ENCODE measurements around the gene ZNF280B. TPM values are rescaled to one million over a fixed set of nuclear protein-coding genes. Genes with fewer than 3 reads are reported as not detected.
"Not testable (repeated sequence)": the region's sequence is repeated elsewhere in the genome, so short reads cannot be mapped to it uniquely, and the experiment has no call there.

The ZNF280B gene
- total RNA-seq, 1 donor from 2014 or later: 4.0 TPM

DNA sequence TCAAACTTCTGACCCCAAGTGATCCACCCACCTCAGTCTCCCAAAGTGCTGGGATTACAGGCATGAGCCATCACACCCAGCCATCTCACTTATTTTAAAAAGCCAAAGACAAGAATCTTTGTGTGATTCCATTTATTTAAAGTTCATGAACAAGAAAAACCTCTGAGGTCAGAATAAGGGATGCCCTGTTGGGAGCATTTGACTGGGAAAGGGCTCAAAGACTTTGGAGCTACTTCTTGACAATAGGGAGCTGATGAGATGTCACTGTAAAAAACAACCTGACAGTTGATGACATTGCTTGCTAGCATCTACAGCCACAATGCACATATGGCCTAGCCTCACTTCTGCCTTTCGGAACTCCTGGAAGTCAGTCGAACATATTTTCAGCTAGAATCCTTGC lies 5.1 kb upstream of the ZNF280B start:
- peaks cover 56% of the 10 kb centered on the region for H3K27me3 Mint-ChIP-seq (ENCODE audit: low read depth, unreplicated experiment)
- FAIRE-seq (no peak), DNase-seq (ENCODE audit: low read depth) (no peak)
- no peak overlapping the region for H3K4me3 Mint-ChIP-seq (ENCODE audit: unreplicated experiment)
- TF ChIP-seq EZH2 (IDR thresholded peaks at IDR 0.05; ENCODE audit: insufficient read depth, low read length): no peak
- no peak for TF ChIP-seq CTCF (IDR thresholded peaks at IDR 0.05; ENCODE audit: insufficient read depth, low read depth, low read length)
- Histone ChIP-seq H3K36me3 (ENCODE audit: insufficient read depth, low read length) (no peaks in the 10 kb centered on the region), H3K4me2 (ENCODE audit: low read length) (no peak overlapping the region), H2AFZ (ENCODE audit: low read depth, low read length) (no peak overlapping the region), H3K9me3 (ENCODE audit: insufficient read depth, low read depth, low read length) (peaks cover 3% of the 10 kb centered on the region), H3K4me1 (ENCODE audit: insufficient read depth, low read length) (peaks cover 3% of the 10 kb centered on the region), H3K79me2 (ENCODE audit: insufficient read depth, low read length) (no peaks in the 10 kb centered on the region), H4K20me1 (ENCODE audit: insufficient read depth, low read length) (no peaks in the 10 kb centered on the region), H3K27ac (ENCODE audit: low read depth, low read length) (no peak overlapping the region), H3K4me3 (ENCODE audit: insufficient read depth, low read depth, low read length) (no peak overlapping the region), H3K27me3 (ENCODE audit: insufficient read depth, low read length) (no peaks in the 10 kb centered on the region), H3K9ac (ENCODE audit: low read length) (no peak overlapping the region)
- H3K9me3 Mint-ChIP-seq (ENCODE audit: unreplicated experiment): peaks cover 7% of the 10 kb centered on the region
- no peaks in the 10 kb centered on the region for H3K36me3 Mint-ChIP-seq (ENCODE audit: low read depth, unreplicated experiment)
- H3K27ac Mint-ChIP-seq (ENCODE audit: unreplicated experiment): no peak overlapping the region
- no peaks in the 10 kb centered on the region for H3K4me1 Mint-ChIP-seq (ENCODE audit: low read depth, unreplicated experiment)

DNA sequence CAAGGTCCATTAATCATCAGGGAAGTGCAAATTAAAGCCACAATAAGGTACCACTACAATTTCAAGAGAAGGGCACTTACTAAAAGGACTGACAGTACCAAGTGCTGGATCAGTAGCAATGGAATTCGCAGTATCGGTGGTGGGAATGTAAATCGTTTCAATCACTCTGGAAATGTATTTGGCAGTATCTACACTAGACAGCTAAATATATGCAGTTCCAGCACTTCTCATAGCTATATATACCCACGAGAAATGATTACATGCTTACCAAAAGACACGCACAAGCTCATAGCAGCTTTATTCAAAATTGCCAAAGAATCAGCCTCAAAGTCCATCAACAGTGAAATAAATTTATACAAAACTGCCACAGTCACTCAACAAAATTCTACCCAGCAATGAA lies 4.4 kb upstream of the ZNF280B start:
- H3K27me3 Mint-ChIP-seq (ENCODE audit: low read depth, unreplicated experiment): peaks cover 56% of the 10 kb centered on the region

DNA sequence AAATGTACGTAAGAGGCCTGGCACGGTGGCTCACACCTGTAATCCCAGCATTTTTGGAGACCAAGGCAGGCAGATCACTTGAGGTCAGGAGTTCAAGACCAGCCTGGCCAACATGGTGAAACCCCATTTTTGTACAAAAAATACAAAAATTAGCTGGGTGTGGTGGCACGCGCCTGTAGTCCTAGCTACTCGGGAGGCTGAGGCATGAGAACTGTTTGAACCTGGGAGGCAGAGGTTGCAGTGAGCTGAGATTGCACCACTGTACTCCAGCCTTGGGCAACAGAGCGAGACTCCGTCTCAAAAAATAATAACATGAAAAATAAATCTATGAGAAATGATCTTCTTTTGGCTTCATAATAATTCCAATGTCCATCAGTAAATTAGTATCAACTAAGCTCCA lies 2.3 kb upstream of the ZNF280B start:
- H3K9me3 Mint-ChIP-seq (ENCODE audit: unreplicated experiment); H3K36me3 ChIP-seq (ENCODE audit: insufficient read depth, low read length): not testable (repeated sequence)

More for the DNA sequence above, 4.4 kb upstream of the ZNF280B start:
- no peak overlapping the region for H3K9ac ChIP-seq (ENCODE audit: low read length)
- H3K79me2 ChIP-seq (ENCODE audit: insufficient read depth, low read length): no peaks in the 10 kb centered on the region
- H3K9me3 ChIP-seq (ENCODE audit: insufficient read depth, low read depth, low read length): peaks cover 3% of the 10 kb centered on the region
- H3K4me2 ChIP-seq (ENCODE audit: low read length): no peak overlapping the region
- Mint-ChIP-seq H3K36me3 (ENCODE audit: low read depth, unreplicated experiment) (no peaks in the 10 kb centered on the region), H3K27ac (ENCODE audit: unreplicated experiment) (no peak overlapping the region), H3K4me1 (ENCODE audit: low read depth, unreplicated experiment) (no peaks in the 10 kb centered on the region), H3K4me3 (ENCODE audit: unreplicated experiment) (no peak overlapping the region), H3K9me3 (ENCODE audit: unreplicated experiment) (peaks cover 7% of the 10 kb centered on the region)
- no peaks in the 10 kb centered on the region for H3K36me3 ChIP-seq (ENCODE audit: insufficient read depth, low read length)
- FAIRE-seq (no peak), DNase-seq (ENCODE audit: low read depth) (no peak)
- no peak overlapping the region for H3K4me3 ChIP-seq (ENCODE audit: insufficient read depth, low read depth, low read length)
- H3K4me1 ChIP-seq (ENCODE audit: insufficient read depth, low read length): peaks cover 3% of the 10 kb centered on the region
- H4K20me1 ChIP-seq (ENCODE audit: insufficient read depth, low read length): no peaks in the 10 kb centered on the region
- H3K27ac ChIP-seq (ENCODE audit: low read depth, low read length): no peak overlapping the region
- H3K27me3 ChIP-seq (ENCODE audit: insufficient read depth, low read length): no peaks in the 10 kb centered on the region
- H2AFZ ChIP-seq (ENCODE audit: low read depth, low read length): no peak overlapping the region
- no peak for TF ChIP-seq EZH2 (IDR thresholded peaks at IDR 0.05; ENCODE audit: insufficient read depth, low read length)
- TF ChIP-seq CTCF (IDR thresholded peaks at IDR 0.05; ENCODE audit: insufficient read depth, low read depth, low read length): no peak

DNA sequence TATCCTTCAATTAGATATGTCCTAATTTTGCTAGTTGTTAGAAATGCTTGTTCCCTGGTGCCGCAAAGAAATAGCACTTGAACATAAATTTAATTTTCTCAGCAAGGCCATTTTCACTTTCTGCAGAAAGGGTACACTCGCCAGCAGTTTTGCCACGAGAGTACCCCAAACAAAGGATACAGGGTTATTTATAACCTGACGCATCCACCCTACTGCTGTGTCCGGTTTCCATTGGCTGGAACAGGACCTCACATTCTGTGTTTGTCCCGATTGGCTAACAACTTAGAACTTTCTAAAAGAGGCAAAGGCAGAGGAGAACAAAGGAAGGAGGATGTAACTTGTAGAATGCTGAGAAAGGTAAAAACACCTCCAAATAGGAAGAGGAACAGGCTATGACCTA lies 1.4 kb upstream of the ZNF280B start:
- not testable (repeated sequence) for H3K4me1 ChIP-seq (ENCODE audit: insufficient read depth, low read length); H3K9me3 ChIP-seq (ENCODE audit: insufficient read depth, low read depth, low read length); H3K36me3 Mint-ChIP-seq (ENCODE audit: low read depth, unreplicated experiment); H3K9me3 Mint-ChIP-seq (ENCODE audit: unreplicated experiment); H3K36me3 ChIP-seq (ENCODE audit: insufficient read depth, low read length); H2AFZ ChIP-seq (ENCODE audit: low read depth, low read length); FAIRE-seq; H3K27ac Mint-ChIP-seq (ENCODE audit: unreplicated experiment); H3K4me3 ChIP-seq (ENCODE audit: insufficient read depth, low read depth, low read length); H3K79me2 ChIP-seq (ENCODE audit: insufficient read depth, low read length); H3K4me1 Mint-ChIP-seq (ENCODE audit: low read depth, unreplicated experiment); DNase-seq (ENCODE audit: low read depth); H3K27ac ChIP-seq (ENCODE audit: low read depth, low read length); H3K4me3 Mint-ChIP-seq (ENCODE audit: unreplicated experiment); H3K9ac ChIP-seq (ENCODE audit: low read length); H3K27me3 ChIP-seq (ENCODE audit: insufficient read depth, low read length); H3K4me2 ChIP-seq (ENCODE audit: low read length); H4K20me1 ChIP-seq (ENCODE audit: insufficient read depth, low read length)
- H3K27me3 Mint-ChIP-seq (ENCODE audit: low read depth, unreplicated experiment): peaks cover 33% of the 10 kb centered on the region

More for the DNA sequence above, 2.3 kb upstream of the ZNF280B start:
- not testable (repeated sequence) for DNase-seq (ENCODE audit: low read depth); H3K27ac ChIP-seq (ENCODE audit: low read depth, low read length); H3K27ac Mint-ChIP-seq (ENCODE audit: unreplicated experiment); H3K36me3 Mint-ChIP-seq (ENCODE audit: low read depth, unreplicated experiment); H3K4me3 Mint-ChIP-seq (ENCODE audit: unreplicated experiment); H3K4me2 ChIP-seq (ENCODE audit: low read length); H3K9me3 ChIP-seq (ENCODE audit: insufficient read depth, low read depth, low read length); H3K4me3 ChIP-seq (ENCODE audit: insufficient read depth, low read depth, low read length); H2AFZ ChIP-seq (ENCODE audit: low read depth, low read length); H3K4me1 Mint-ChIP-seq (ENCODE audit: low read depth, unreplicated experiment); FAIRE-seq; H4K20me1 ChIP-seq (ENCODE audit: insufficient read depth, low read length); H3K4me1 ChIP-seq (ENCODE audit: insufficient read depth, low read length); H3K79me2 ChIP-seq (ENCODE audit: insufficient read depth, low read length); H3K27me3 ChIP-seq (ENCODE audit: insufficient read depth, low read length); H3K9ac ChIP-seq (ENCODE audit: low read length)
- H3K27me3 Mint-ChIP-seq (ENCODE audit: low read depth, unreplicated experiment): peaks cover 43% of the 10 kb centered on the region

Data from astrocyte (in vitro differentiated cells and primary cell).